GM19238 (cell line): ENCODE measurements around the gene GAMT.

ENCODE experiments used
- DNase-seq: peaks from one replicate; pipeline ENCODE4 v3.0.0; 2011; ENCODE audit warnings: low spot score; ENCODE audit not compliant: insufficient read length

Gene GAMT

GRCh38 chr19:1386945-1387683, 14.2 kb downstream of the GAMT start:
- no peak for DNase-seq

- no peak for DNase-seq
Measured at GRCh38 chr19:1385816-1386215, 15.5 kb downstream of the GAMT start.

GRCh38 chr19:1384478-1385110, 16.7 kb downstream of the GAMT start:
- no peak for DNase-seq

- no peak for DNase-seq
Measured at GRCh38 chr19:1384085-1384462, 17.3 kb downstream of the GAMT start.

GRCh38 chr19:1383312-1384084, 17.8 kb downstream of the GAMT start, which contains the start of gene NDUFS7:
TSS of gene NDUFS7 (plus strand) at chr19:1383907. CDS start at chr19:1383927, 20 bp downstream.
- peak; percentile 79 for DNase-seq

- no peak for DNase-seq
Measured at GRCh38 chr19:1383017-1383311, 18.4 kb downstream of the GAMT start.

- DNase-seq, result no peak
Measured at GRCh38 chr19:1382250-1382649, 19.1 kb downstream of the GAMT start.

- DNase-seq, result no peak
Measured at GRCh38 chr19:1379961-1380489, 21.3 kb downstream of the GAMT start.

GRCh38 chr19:1379126-1379905, 22.0 kb downstream of the GAMT start:
- DNase-seq, result no peak

GRCh38 chr19:1377965-1378785, 23.2 kb downstream of the GAMT start:
- no peak for DNase-seq

GRCh38 chr19:1377176-1377964, 24.0 kb downstream of the GAMT start:
- no peak for DNase-seq

- DNase-seq, result no peak
Measured at GRCh38 chr19:1376415-1376805, 24.9 kb downstream of the GAMT start.

- DNase-seq, result no peak
Measured at GRCh38 chr19:1374250-1374577, 27.1 kb downstream of the GAMT start.

GRCh38 chr19:1373534-1374249, 27.6 kb downstream of the GAMT start:
- no peak for DNase-seq

- no peak for DNase-seq
Measured at GRCh38 chr19:1373042-1373533, 28.3 kb downstream of the GAMT start.

GRCh38 chr19:1370579-1371361, 30.6 kb downstream of the GAMT start:
- no peak for DNase-seq

- DNase-seq, result no peak
Measured at GRCh38 chr19:1369214-1369805, 32.0 kb downstream of the GAMT start.
